ENCODE results near the gene ZNF512B. TPM values are rescaled to one million over a fixed set of nuclear protein-coding genes. Genes with fewer than 3 reads are reported as not detected.

The ZNF512B gene
- total RNA-seq, 1 donor, result 24.8 TPM

GRCh38 chr20:63951398-63952209, 18.1 kb downstream of the ZNF512B start:
- no peak for DNase-seq (ENCODE audit: low read depth in 2 of 3, low spot score in 2 of 3)

- DNase-seq (ENCODE audit: low read depth in 2 of 3, low spot score in 2 of 3), result no peak
Observed at GRCh38 chr20:63950701-63951397, 18.9 kb downstream of the ZNF512B start.

GRCh38 chr20:63947638-63948456, 21.9 kb downstream of the ZNF512B start:
- peak in 1 of 3 donors; percentile 23 for DNase-seq (ENCODE audit: low read depth in 2 of 3, low spot score in 2 of 3)

GRCh38 chr20:63946986-63947637, 22.6 kb downstream of the ZNF512B start:
- no peak for DNase-seq (ENCODE audit: low read depth in 2 of 3, low spot score in 2 of 3)

- DNase-seq (ENCODE audit: low read depth in 2 of 3, low spot score in 2 of 3), result no peak
Observed at GRCh38 chr20:63945921-63946920, 23.5 kb downstream of the ZNF512B start.

- no peak for DNase-seq (ENCODE audit: low read depth in 2 of 3, low spot score in 2 of 3)
Observed at GRCh38 chr20:63945031-63945658, 24.6 kb downstream of the ZNF512B start.

- no peak for DNase-seq (ENCODE audit: low read depth in 2 of 3, low spot score in 2 of 3)
Observed at GRCh38 chr20:63944078-63944941, 25.4 kb downstream of the ZNF512B start.

GRCh38 chr20:63943808-63944077, 26.0 kb downstream of the ZNF512B start:
- no peak for DNase-seq (ENCODE audit: low read depth in 2 of 3, low spot score in 2 of 3)

- no peak for DNase-seq (ENCODE audit: low read depth in 2 of 3, low spot score in 2 of 3)
Observed at GRCh38 chr20:63942969-63943807, 26.5 kb downstream of the ZNF512B start.

- DNase-seq (ENCODE audit: low read depth in 2 of 3, low spot score in 2 of 3), result peak; percentile 32 to 64 (median 44)
Observed at GRCh38 chr20:63942250-63942951, 27.3 kb downstream of the ZNF512B start.

- DNase-seq (ENCODE audit: low read depth in 2 of 3, low spot score in 2 of 3), result peak; percentile 52 to 83 (median 71)
Observed at GRCh38 chr20:63941282-63942081, 28.2 kb downstream of the ZNF512B start.

- no peak for DNase-seq (ENCODE audit: low read depth in 2 of 3, low spot score in 2 of 3)
Observed at GRCh38 chr20:63940472-63941266, 29.1 kb downstream of the ZNF512B start.

- no peak for DNase-seq (ENCODE audit: low read depth in 2 of 3, low spot score in 2 of 3)
Observed at GRCh38 chr20:63940071-63940471, 29.7 kb downstream of the ZNF512B start.

GRCh38 chr20:63939061-63939935, 30.4 kb downstream of the ZNF512B start:
- DNase-seq (ENCODE audit: low read depth in 2 of 3, low spot score in 2 of 3), result no peak

Measured in hematopoietic multipotent progenitor cell (in vitro differentiated cells).